Esophagus squamous epithelium (tissue), 4 donors: ENCODE results near the gene GAB2.

Experiments
- POLR2A ChIP-seq, 4 donors: fragments of 450-650 bp; IDR thresholded peaks; one replicate each; pipeline ENCODE4 v1.6.1; 2017; ENCODE audit warnings: antibody characterized with exemption in 4 of 4, mild to moderate bottlenecking in 4 of 4, moderate library complexity in 3 of 4
- TF ChIP-seq, protein P1 (sequence below), 6 experiments: fragments of 450-650 bp in 4 of 6; fragments of 200-600 bp in 2 of 6; sonication (generic) in 2 of 6; IDR thresholded peaks; one replicate each; pipeline ENCODE4 v1.5.1; 2016 to 2019; ENCODE audit warnings: antibody characterized with exemption in 6 of 6, mild to moderate bottlenecking in 4 of 6, moderate library complexity in 4 of 6

DNA sequence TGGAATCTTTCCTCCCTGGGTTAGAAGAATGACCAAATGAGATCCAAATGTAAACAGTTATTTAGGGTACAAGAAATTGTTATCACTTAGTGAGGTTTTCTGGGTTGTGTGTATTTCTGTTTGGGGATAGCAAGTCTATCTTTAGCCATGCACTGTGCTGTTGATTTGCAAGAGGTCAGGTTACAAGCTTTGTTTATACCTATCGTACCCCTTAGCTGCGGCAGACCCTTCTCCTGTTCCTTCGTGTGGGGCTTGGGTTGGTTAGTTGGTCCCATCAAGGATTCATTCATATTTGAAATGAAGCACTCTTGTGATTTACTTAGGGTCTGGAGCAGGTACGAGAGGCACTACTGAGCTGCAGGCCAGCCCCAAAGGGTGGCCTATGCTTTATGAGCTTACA, 156.3 kb downstream of the GAB2 start:
- TF ChIP-seq, protein P1, sequence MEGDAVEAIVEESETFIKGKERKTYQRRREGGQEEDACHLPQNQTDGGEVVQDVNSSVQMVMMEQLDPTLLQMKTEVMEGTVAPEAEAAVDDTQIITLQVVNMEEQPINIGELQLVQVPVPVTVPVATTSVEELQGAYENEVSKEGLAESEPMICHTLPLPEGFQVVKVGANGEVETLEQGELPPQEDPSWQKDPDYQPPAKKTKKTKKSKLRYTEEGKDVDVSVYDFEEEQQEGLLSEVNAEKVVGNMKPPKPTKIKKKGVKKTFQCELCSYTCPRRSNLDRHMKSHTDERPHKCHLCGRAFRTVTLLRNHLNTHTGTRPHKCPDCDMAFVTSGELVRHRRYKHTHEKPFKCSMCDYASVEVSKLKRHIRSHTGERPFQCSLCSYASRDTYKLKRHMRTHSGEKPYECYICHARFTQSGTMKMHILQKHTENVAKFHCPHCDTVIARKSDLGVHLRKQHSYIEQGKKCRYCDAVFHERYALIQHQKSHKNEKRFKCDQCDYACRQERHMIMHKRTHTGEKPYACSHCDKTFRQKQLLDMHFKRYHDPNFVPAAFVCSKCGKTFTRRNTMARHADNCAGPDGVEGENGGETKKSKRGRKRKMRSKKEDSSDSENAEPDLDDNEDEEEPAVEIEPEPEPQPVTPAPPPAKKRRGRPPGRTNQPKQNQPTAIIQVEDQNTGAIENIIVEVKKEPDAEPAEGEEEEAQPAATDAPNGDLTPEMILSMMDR (IDR thresholded peaks at IDR 0.05), result no peak
- no peak for TF ChIP-seq POLR2A (IDR thresholded peaks at IDR 0.05)
